Endothelial cell of umbilical vein (primary cell): ENCODE results near the gene LDLRAD4.

Experiments used
- EZH2 ChIP-seq: IDR thresholded peaks from 2 replicates; pipeline ENCODE4 v1.6.1; 2012; ENCODE audit warnings: borderline replicate concordance, low read depth, mild to moderate bottlenecking, moderate library complexity, low read length, inconsistent platforms; ENCODE audit not compliant: severe bottlenecking
- MAX ChIP-seq: IDR thresholded peaks from 2 replicates; pipeline ENCODE4 v1.6.1; 2011; ENCODE audit not compliant: insufficient read depth, insufficient read length
- POLR2A ChIP-seq: IDR thresholded peaks from 2 replicates; pipeline ENCODE4 v1.6.1; 2012; ENCODE audit warnings: low read depth, mild to moderate bottlenecking, control low read depth, low read length
- POLR2AphosphoS5 ChIP-seq: IDR thresholded peaks from 2 replicates; pipeline ENCODE4 v1.6.1; 2012; ENCODE audit warnings: low read depth, mild to moderate bottlenecking, control low read depth, low read length, moderate library complexity; ENCODE audit not compliant: insufficient read depth
- TF ChIP-seq, protein P1 (sequence below), 2 donors: IDR thresholded peaks; 1 replicate in 1 of 2; 2 replicates in 1 of 2; pipeline ENCODE4 v1.5.1; 2011; ENCODE audit warnings: low read length in 2 of 2, mild to moderate bottlenecking in 2 of 2, moderate library complexity in 2 of 2, control low read depth in 1 of 2, inconsistent platforms in 1 of 2, low read depth in 1 of 2; ENCODE audit not compliant: insufficient read depth in 1 of 2; ENCODE audit errors: extremely low read depth in 1 of 2

- TF ChIP-seq, protein P1, sequence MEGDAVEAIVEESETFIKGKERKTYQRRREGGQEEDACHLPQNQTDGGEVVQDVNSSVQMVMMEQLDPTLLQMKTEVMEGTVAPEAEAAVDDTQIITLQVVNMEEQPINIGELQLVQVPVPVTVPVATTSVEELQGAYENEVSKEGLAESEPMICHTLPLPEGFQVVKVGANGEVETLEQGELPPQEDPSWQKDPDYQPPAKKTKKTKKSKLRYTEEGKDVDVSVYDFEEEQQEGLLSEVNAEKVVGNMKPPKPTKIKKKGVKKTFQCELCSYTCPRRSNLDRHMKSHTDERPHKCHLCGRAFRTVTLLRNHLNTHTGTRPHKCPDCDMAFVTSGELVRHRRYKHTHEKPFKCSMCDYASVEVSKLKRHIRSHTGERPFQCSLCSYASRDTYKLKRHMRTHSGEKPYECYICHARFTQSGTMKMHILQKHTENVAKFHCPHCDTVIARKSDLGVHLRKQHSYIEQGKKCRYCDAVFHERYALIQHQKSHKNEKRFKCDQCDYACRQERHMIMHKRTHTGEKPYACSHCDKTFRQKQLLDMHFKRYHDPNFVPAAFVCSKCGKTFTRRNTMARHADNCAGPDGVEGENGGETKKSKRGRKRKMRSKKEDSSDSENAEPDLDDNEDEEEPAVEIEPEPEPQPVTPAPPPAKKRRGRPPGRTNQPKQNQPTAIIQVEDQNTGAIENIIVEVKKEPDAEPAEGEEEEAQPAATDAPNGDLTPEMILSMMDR (IDR thresholded peaks at IDR 0.05; ENCODE audit: extremely low read depth in 1 of 2, insufficient read depth in 1 of 2, low read depth in 1 of 2, low read length in 2 of 2) = no peak
- no peak for TF ChIP-seq EZH2
- TF ChIP-seq POLR2AphosphoS5 = no peak
- no peak for TF ChIP-seq POLR2A
- TF ChIP-seq MAX = no peak
Observed at GRCh38 chr18:13309748-13310670, 91.4 kb downstream of the LDLRAD4 start.
